B cell (primary cell): ENCODE results near the gene EFL1. TPM values are rescaled to one million over a fixed set of nuclear protein-coding genes. Genes with fewer than 3 reads are reported as not detected.

Source experiments
- ATAC-seq: fragments of 200-7000 bp; cut with Tn5 transposase; one replicate; pipeline ENCODE4 v1.10.0; 2021; ENCODE audit warnings: low read depth, mild to moderate bottlenecking, moderate number of reproducible peaks, moderate library complexity
- CTCF ChIA-PET: fragments of 350-600 bp; sonication (Branson Sonifier 250); formaldehyde crosslinking; loops from one replicate; lab custom pipeline; 2021; ENCODE audit warnings: antibody characterized with exemption, inconsistent platforms; lab: Charles Lee
- POLR2A ChIA-PET: fragments of 350-600 bp; sonication (Branson Sonifier 250); formaldehyde crosslinking; loops from one replicate; lab custom pipeline; 2021; ENCODE audit warnings: antibody characterized with exemption; lab: Charles Lee
- DNase-seq: peaks from one replicate; pipeline ENCODE4 v3.0.0; 2013
- H2AFZ ChIP-seq: 2 replicates; pipeline ENCODE4 v1.6.1; 2012; ENCODE audit warnings: mild to moderate bottlenecking, low read depth, low read length; ENCODE audit not compliant: insufficient read depth, poor library complexity, severe bottlenecking
- H3K27ac ChIP-seq, 2 donors: 1 replicate in 1 of 2; 2 replicates in 1 of 2; pipeline ENCODE4 v1.5.1; 2012 to 2013; ENCODE audit warnings: low read length in 2 of 2, mild to moderate bottlenecking in 2 of 2, moderate library complexity in 1 of 2
- H3K27me3 ChIP-seq, 4 experiments: fragments of 200-600 bp in 1 of 4; sonication (generic) in 1 of 4; replicated peaks in 1 of 4; 1 replicate in 2 of 4; 2 replicates in 2 of 4; pipeline versions ENCODE4 v1.6.1 to v1.7.0; 2013 to 2016; ENCODE audit warnings: low read length in 3 of 4, mild to moderate bottlenecking in 2 of 4, mixed read lengths in 1 of 4, moderate library complexity in 1 of 4; ENCODE audit not compliant: insufficient read depth in 4 of 4, control insufficient read depth in 3 of 4; ENCODE audit errors: control extremely low read depth in 1 of 4
- H3K36me3 ChIP-seq, 2 experiments: replicated peaks in 1 of 2; 1 replicate in 1 of 2; 2 replicates in 1 of 2; pipeline versions ENCODE4 v1.6.1 to v1.7.1; 2013; ENCODE audit warnings: low read length in 1 of 2; ENCODE audit not compliant: insufficient read depth in 2 of 2, control insufficient read depth in 1 of 2; ENCODE audit errors: control extremely low read depth in 1 of 2, extremely low read depth in 1 of 2
- H3K4me1 ChIP-seq, 2 donors: fragments of 200-600 bp in 1 of 2; sonication (generic) in 1 of 2; 1 replicate in 1 of 2; 2 replicates in 1 of 2; pipeline versions ENCODE4 v1.5.1 to v1.6.1; 2013 to 2017; ENCODE audit warnings: low read length in 2 of 2; ENCODE audit not compliant: control insufficient read depth in 2 of 2, insufficient read depth in 2 of 2
- H3K4me2 ChIP-seq: replicated peaks from 2 replicates; pipeline ENCODE3; 2012; ENCODE audit warnings: mild to moderate bottlenecking, low read depth, low read length; ENCODE audit not compliant: poor library complexity, severe bottlenecking
- H3K4me3 ChIP-seq, 5 experiments: fragments of 200-600 bp in 1 of 5; sonication (generic) in 1 of 5; 1 replicate in 3 of 5; 2 replicates in 2 of 5; pipeline versions ENCODE4 v1.5.1 to v1.7.0; 2011 to 2016; ENCODE audit warnings: low read length in 4 of 5, mild to moderate bottlenecking in 4 of 5, low read depth in 2 of 5, control low read depth in 1 of 5, moderate library complexity in 1 of 5; ENCODE audit not compliant: insufficient read depth in 1 of 5; ENCODE audit errors: control extremely low read depth in 1 of 5, extremely low read depth in 1 of 5
- H3K79me2 ChIP-seq: fragments of 200-600 bp; sonication (generic); one replicate; pipeline ENCODE4 v1.6.0; 2016; ENCODE audit warnings: low read length; ENCODE audit not compliant: control insufficient read depth, insufficient read depth
- H3K9ac ChIP-seq: fragments of 200-600 bp; sonication (generic); 2 replicates; pipeline ENCODE4 v1.6.1; 2017; ENCODE audit warnings: mild to moderate bottlenecking, low read length, moderate library complexity
- H3K9me3 ChIP-seq, 3 donors: one replicate each; pipeline versions ENCODE4 v1.6.1 to v1.7.1; 2013; ENCODE audit warnings: low read length in 2 of 3; ENCODE audit not compliant: control insufficient read depth in 2 of 3, insufficient read depth in 1 of 3; ENCODE audit errors: control extremely low read depth in 1 of 3
- H4K20me1 ChIP-seq: 2 replicates; pipeline ENCODE4 v1.6.0; 2012; ENCODE audit warnings: mild to moderate bottlenecking, low read length; ENCODE audit not compliant: insufficient read depth, control insufficient read depth, poor library complexity, severe bottlenecking
- H3K27ac Mint-ChIP-seq: one replicate; pipeline ENCODE4 v1.8.0; 2021; ENCODE audit warnings: mixed read lengths
- H3K27me3 Mint-ChIP-seq: one replicate; pipeline ENCODE4 v1.8.0; 2021; ENCODE audit warnings: mixed read lengths
- H3K4me1 Mint-ChIP-seq: one replicate; pipeline ENCODE4 v1.8.0; 2021; ENCODE audit warnings: mixed read lengths
- H3K4me3 Mint-ChIP-seq: one replicate; pipeline ENCODE4 v1.8.0; 2021; ENCODE audit warnings: mixed read lengths
- H3K9me3 Mint-ChIP-seq: one replicate; pipeline ENCODE4 v1.8.0; 2022; ENCODE audit warnings: mixed read lengths; ENCODE audit not compliant: insufficient read depth
- EZH2 ChIP-seq: IDR thresholded peaks from 2 replicates; pipeline ENCODE4 v1.6.1; 2012; ENCODE audit warnings: borderline replicate concordance, low read depth, mild to moderate bottlenecking, moderate library complexity, low read length; ENCODE audit not compliant: insufficient read depth, poor library complexity, severe bottlenecking
- WGBS: methylation state at CpG from one replicate; pipeline ENCODE4 v1.1.5; 2013; ENCODE audit warnings: missing lambda C conversion rate; ENCODE audit not compliant: insufficient coverage; 5-methylcytosine and 5-hydroxymethylcytosine counted together
- intact Hi-C: fragments of 100-400 bp; cut with micrococcal nuclease; formaldehyde crosslinking; loops from one replicate; pipeline ENCODE4 v1.10.0; 2022
- polyA plus RNA-seq: library from polyadenylated mRNA; depleted of rRNA; stranded (reverse); fragments of >200 nt; gene quantifications from 2 replicates; pipeline ENCODE4 v1.2.3, GENCODE V29; 2012
- total RNA-seq, 2 donors: library from RNA; stranded (reverse); fragments of 120-200 nt in 1 of 2; gene quantifications; 1 replicate in 1 of 2; 2 replicates in 1 of 2; pipeline versions ENCODE4 v1.2.3 to v1.2.4, GENCODE V29; 2013 to 2022
- TF ChIP-seq, protein P1 (sequence below): fragments of 200-600 bp; IDR thresholded peaks from one replicate; pipeline ENCODE4 v1.8.0; 2022; ENCODE audit warnings: antibody characterized with exemption, mild to moderate bottlenecking

Gene EFL1
- total and polyA plus RNA-seq, 2 donors (not counting 1 experiment from before 2014, with no cell fraction given), result 8.2 to 25.8 TPM

DNA sequence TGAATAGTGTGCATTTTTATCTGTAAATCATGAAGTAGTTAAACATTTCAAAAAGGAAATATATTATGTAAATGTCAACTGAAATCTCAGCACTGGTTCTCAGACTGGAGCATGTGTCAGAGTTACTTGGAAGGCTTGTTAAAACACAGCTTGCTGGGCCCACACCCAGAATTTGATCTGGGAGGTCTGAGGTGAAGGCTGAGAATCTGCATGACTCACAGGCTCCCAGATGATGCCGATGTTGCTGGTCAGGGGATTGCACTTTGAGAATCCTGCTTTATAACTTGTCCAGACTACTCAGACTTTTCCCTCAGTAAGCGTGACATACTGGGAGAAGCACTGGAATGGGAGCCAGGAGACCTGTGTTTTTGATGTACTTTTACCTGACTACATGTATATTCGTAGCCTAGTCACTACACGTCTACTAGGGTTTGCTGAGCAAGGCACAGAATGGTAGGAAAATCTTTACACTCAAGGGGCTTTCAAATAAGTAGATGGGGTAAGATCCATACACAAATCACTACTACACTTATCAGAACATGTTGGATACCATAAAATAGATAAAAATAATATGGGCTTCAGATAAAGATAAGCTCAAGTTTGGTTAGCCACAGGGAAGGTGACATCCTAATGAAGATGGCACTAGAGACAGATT is 139.7 kb downstream of the EFL1 start:
- no peak overlapping the region for H2AFZ ChIP-seq
- no peak for TF ChIP-seq EZH2
- TF ChIP-seq, protein P1, sequence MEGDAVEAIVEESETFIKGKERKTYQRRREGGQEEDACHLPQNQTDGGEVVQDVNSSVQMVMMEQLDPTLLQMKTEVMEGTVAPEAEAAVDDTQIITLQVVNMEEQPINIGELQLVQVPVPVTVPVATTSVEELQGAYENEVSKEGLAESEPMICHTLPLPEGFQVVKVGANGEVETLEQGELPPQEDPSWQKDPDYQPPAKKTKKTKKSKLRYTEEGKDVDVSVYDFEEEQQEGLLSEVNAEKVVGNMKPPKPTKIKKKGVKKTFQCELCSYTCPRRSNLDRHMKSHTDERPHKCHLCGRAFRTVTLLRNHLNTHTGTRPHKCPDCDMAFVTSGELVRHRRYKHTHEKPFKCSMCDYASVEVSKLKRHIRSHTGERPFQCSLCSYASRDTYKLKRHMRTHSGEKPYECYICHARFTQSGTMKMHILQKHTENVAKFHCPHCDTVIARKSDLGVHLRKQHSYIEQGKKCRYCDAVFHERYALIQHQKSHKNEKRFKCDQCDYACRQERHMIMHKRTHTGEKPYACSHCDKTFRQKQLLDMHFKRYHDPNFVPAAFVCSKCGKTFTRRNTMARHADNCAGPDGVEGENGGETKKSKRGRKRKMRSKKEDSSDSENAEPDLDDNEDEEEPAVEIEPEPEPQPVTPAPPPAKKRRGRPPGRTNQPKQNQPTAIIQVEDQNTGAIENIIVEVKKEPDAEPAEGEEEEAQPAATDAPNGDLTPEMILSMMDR, result no peak
- Mint-ChIP-seq H3K4me1 (no peaks in the 10 kb centered on the region), H3K27me3 (no peaks in the 10 kb centered on the region), H3K9me3 (no peaks in the 10 kb centered on the region), H3K27ac (no peak overlapping the region), H3K4me3 (no peak overlapping the region)
- no peak overlapping the region for H3K4me2 ChIP-seq
- H3K4me3 ChIP-seq, result no peak overlapping the region
- ChIA-PET POLR2A (no interaction called here), CTCF (no interaction called here)
- H3K79me2 ChIP-seq, result no peaks in the 10 kb centered on the region
- 100% methylated on average over 2 of the region's 4 CpGs for WGBS
- H3K36me3 ChIP-seq, result peaks cover 0 to 17% of the 10 kb centered on the region in 2 experiments
- DNase-seq (no peak), ATAC-seq (no peak)
- no peak overlapping the region for H3K27ac ChIP-seq
- H3K27me3 ChIP-seq, result no peaks in the 10 kb centered on the region
- H4K20me1 ChIP-seq, result no peaks in the 10 kb centered on the region
- H3K9me3 ChIP-seq, result no peaks in the 10 kb centered on the region
- no peaks in the 10 kb centered on the region for H3K4me1 ChIP-seq
- H3K9ac ChIP-seq, result no peak overlapping the region
- intact Hi-C loops, result no loop called here

DNA sequence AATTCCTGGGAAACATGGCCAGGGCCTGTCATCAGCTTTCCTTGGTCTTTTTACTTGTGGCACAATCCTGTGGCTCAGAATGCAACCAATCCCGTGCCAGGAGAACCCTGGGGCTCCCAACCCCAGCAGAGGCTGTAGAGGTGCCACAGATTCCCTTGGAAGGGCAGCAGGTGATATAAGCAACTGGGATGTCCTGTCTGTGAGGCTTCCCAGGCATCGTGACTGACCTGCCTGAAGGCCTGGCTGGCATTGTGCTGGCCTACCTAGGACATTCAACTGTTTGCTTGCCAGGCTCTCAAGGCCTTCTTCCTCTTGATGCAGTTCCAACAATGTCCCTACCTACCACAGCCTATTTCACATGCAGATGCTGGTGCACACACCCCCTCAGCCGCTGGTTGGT is 144.5 kb downstream of the EFL1 start:
- no peaks in the 10 kb centered on the region for H3K27me3 Mint-ChIP-seq
- intact Hi-C loops, result no loop called here
- Histone ChIP-seq H4K20me1 (no peaks in the 10 kb centered on the region), H3K9me3 (no peaks in the 10 kb centered on the region), H3K36me3 (no peaks in the 10 kb centered on the region), H3K79me2 (no peaks in the 10 kb centered on the region), H3K4me1 (no peaks in the 10 kb centered on the region), H2AFZ (no peak overlapping the region), H3K27me3 (no peaks in the 10 kb centered on the region), H3K4me2 (no peak overlapping the region), H3K27ac (no peak overlapping the region), H3K9ac (no peak overlapping the region), H3K4me3 (no peak overlapping the region)
- no peaks in the 10 kb centered on the region for H3K9me3 Mint-ChIP-seq
- WGBS, result 50% methylated on average over 2 of the region's 3 CpGs
- H3K4me1 Mint-ChIP-seq, result no peaks in the 10 kb centered on the region
- ATAC-seq, result no peak
- H3K4me3 Mint-ChIP-seq, result no peak overlapping the region
- no peak overlapping the region for H3K27ac Mint-ChIP-seq
- DNase-seq, result no peak
- CTCF ChIA-PET, result no interaction called here
- TF ChIP-seq EZH2, result no peak
- TF ChIP-seq, protein P1, result no peak
- POLR2A ChIA-PET, result no interaction called here
